ENCODE measurements around the gene NKIRAS1. TPM values are rescaled to one million over a fixed set of nuclear protein-coding genes. Genes with fewer than 3 reads are reported as not detected.

NKIRAS1 gene
- total RNA-seq, 1 experiment from 2014 or later = 12.0 TPM

GRCh38 chr3:23961066-23961465, 44.3 kb upstream of the NKIRAS1 start:
- no peak for TF ChIP-seq EGR1 (IDR thresholded peaks at IDR 0.05; ENCODE audit: low read depth)
- Histone ChIP-seq H3K9me2 (ENCODE audit: insufficient read depth) (no peaks in the 10 kb centered on the region), H3K4me2 (ENCODE audit: low read length) (no peak overlapping the region), H3K4me1 (ENCODE audit: control insufficient read depth in 1 of 2, insufficient read depth in 2 of 2, low read length in 2 of 2) (peaks cover 26 to 55% of the 10 kb centered on the region in 2 experiments), H2AFZ (ENCODE audit: low read depth, low read length, poor library complexity, severe bottlenecking) (no peak overlapping the region), H4K20me1 (ENCODE audit: insufficient read depth) (peaks cover 4% of the 10 kb centered on the region), H3K4me3 (replicated peaks in 1 of 2; ENCODE audit: low read depth in 1 of 2, low read length in 2 of 2) (no peak overlapping the region), H3K9ac (ENCODE audit: low read length) (no peak overlapping the region), H3K27ac (ENCODE audit: low read depth, low read length) (no peak overlapping the region), H3K27me3 (ENCODE audit: insufficient read depth, low read length) (no peaks in the 10 kb centered on the region), H3K36me3 (ENCODE audit: control insufficient read depth in 1 of 2, insufficient read depth in 2 of 2, low read length in 2 of 2) (peaks cover 22 to 25% of the 10 kb centered on the region in 2 experiments; a peak in 2 of 4 replicates), H3K9me3 (ENCODE audit: control insufficient read depth in 1 of 2, insufficient read depth in 1 of 2, low read depth in 1 of 2, low read length in 2 of 2) (no peaks in the 10 kb centered on the region), H3K79me2 (ENCODE audit: insufficient read depth, low read length) (peaks cover 49% of the 10 kb centered on the region)
- POLR2A ChIA-PET = interaction anchor here (2.2 kb wide), 1 partner anchor 44 kb away, joined by 8 read pairs; the partner anchor contains the start of genes NKIRAS1 and RPL15
- RAD21 ChIA-PET (ENCODE audit: low non-redundant PET in 1 of 2, low total read pairs in 2 of 2, uncharacterized antibody in 2 of 2, unreplicated experiment in 2 of 2) = no interaction called here
- intact Hi-C loops (cut with micrococcal nuclease) = no loop called here
- CTCF ChIA-PET = no interaction called here
- no peak for DNase-seq (ENCODE audit: low read depth, low spot score)
- BruUV-seq (replicated peaks) = no TSS peak
- no peak for ATAC-seq

GRCh38 chr3:23960649-23961048, 43.9 kb upstream of the NKIRAS1 start:
- Histone ChIP-seq H3K27ac (ENCODE audit: low read depth, low read length) (no peak overlapping the region), H3K4me2 (ENCODE audit: low read length) (no peak overlapping the region), H3K4me3 (replicated peaks in 1 of 2; ENCODE audit: low read depth in 1 of 2, low read length in 2 of 2) (no peak overlapping the region), H3K9me3 (ENCODE audit: control insufficient read depth in 1 of 2, insufficient read depth in 1 of 2, low read depth in 1 of 2, low read length in 2 of 2) (no peaks in the 10 kb centered on the region), H3K36me3 (ENCODE audit: control insufficient read depth in 1 of 2, insufficient read depth in 2 of 2, low read length in 2 of 2) (peaks cover 20 to 25% of the 10 kb centered on the region in 2 experiments; a peak in 2 of 4 replicates), H4K20me1 (ENCODE audit: insufficient read depth) (peaks cover 4% of the 10 kb centered on the region), H3K79me2 (ENCODE audit: insufficient read depth, low read length) (peaks cover 49% of the 10 kb centered on the region), H3K9me2 (ENCODE audit: insufficient read depth) (no peaks in the 10 kb centered on the region), H2AFZ (ENCODE audit: low read depth, low read length, poor library complexity, severe bottlenecking) (no peak overlapping the region), H3K9ac (ENCODE audit: low read length) (no peak overlapping the region), H3K4me1 (ENCODE audit: control insufficient read depth in 1 of 2, insufficient read depth in 2 of 2, low read length in 2 of 2) (peaks cover 26 to 55% of the 10 kb centered on the region in 2 experiments), H3K27me3 (ENCODE audit: insufficient read depth, low read length) (no peaks in the 10 kb centered on the region)
- ChIA-PET POLR2A (interaction anchor here (2.2 kb wide), 1 partner anchor 43 kb away, joined by 8 read pairs; the partner anchor contains the start of genes NKIRAS1 and RPL15), CTCF (no interaction called here), RAD21 (ENCODE audit: low non-redundant PET in 1 of 2, low total read pairs in 2 of 2, uncharacterized antibody in 2 of 2, unreplicated experiment in 2 of 2) (no interaction called here)
- TF ChIP-seq ZNF274 (IDR thresholded peaks at IDR 0.05; ENCODE audit: low read depth, low read length) (no peak), ATF3 (IDR thresholded peaks at IDR 0.05) (no peak)
- no peak for ATAC-seq
- no TSS peak for BruUV-seq (replicated peaks)
- DNase-seq (ENCODE audit: low read depth, low spot score) = no peak
- intact Hi-C loops (cut with micrococcal nuclease) = no loop called here

All from HCT116 (cell line).